KBM-7 (cell line): Measurements from ENCODE around the gene GALNT5.
A peak's percentile ranks its signal among the peaks of the same experiment; 100 is the strongest.
"Not testable (repeated sequence)": the region's sequence is repeated elsewhere in the genome, so short reads cannot be mapped to it uniquely, and the experiment has no call there.

ENCODE experiments used
- DNase-seq: peaks from one replicate; pipeline ENCODE4 v3.0.0-alpha.2; 2015
- in situ Hi-C: fragments of 300-500 bp; cut with MboI; formaldehyde crosslinking; loops from 2 replicates; pipeline ENCODE4 v1.14.3; 2020; ENCODE audit warnings: low sequenced_read_pairs, low pct_unique_long_range_greater_than_20kb, mixed read lengths

Gene GALNT5, protein sequence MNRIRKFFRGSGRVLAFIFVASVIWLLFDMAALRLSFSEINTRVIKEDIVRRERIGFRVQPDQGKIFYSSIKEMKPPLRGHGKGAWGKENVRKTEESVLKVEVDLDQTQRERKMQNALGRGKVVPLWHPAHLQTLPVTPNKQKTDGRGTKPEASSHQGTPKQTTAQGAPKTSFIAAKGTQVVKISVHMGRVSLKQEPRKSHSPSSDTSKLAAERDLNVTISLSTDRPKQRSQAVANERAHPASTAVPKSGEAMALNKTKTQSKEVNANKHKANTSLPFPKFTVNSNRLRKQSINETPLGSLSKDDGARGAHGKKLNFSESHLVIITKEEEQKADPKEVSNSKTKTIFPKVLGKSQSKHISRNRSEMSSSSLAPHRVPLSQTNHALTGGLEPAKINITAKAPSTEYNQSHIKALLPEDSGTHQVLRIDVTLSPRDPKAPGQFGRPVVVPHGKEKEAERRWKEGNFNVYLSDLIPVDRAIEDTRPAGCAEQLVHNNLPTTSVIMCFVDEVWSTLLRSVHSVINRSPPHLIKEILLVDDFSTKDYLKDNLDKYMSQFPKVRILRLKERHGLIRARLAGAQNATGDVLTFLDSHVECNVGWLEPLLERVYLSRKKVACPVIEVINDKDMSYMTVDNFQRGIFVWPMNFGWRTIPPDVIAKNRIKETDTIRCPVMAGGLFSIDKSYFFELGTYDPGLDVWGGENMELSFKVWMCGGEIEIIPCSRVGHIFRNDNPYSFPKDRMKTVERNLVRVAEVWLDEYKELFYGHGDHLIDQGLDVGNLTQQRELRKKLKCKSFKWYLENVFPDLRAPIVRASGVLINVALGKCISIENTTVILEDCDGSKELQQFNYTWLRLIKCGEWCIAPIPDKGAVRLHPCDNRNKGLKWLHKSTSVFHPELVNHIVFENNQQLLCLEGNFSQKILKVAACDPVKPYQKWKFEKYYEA

GRCh38 chr2:157257312-157258252, at the start of gene GALNT5:
GALNT5 (plus strand) TSS chr2:157257705; CDS start chr2:157258083, 378 bp downstream.
- in situ Hi-C loops: no loop called here
- no peak for DNase-seq

DNA sequence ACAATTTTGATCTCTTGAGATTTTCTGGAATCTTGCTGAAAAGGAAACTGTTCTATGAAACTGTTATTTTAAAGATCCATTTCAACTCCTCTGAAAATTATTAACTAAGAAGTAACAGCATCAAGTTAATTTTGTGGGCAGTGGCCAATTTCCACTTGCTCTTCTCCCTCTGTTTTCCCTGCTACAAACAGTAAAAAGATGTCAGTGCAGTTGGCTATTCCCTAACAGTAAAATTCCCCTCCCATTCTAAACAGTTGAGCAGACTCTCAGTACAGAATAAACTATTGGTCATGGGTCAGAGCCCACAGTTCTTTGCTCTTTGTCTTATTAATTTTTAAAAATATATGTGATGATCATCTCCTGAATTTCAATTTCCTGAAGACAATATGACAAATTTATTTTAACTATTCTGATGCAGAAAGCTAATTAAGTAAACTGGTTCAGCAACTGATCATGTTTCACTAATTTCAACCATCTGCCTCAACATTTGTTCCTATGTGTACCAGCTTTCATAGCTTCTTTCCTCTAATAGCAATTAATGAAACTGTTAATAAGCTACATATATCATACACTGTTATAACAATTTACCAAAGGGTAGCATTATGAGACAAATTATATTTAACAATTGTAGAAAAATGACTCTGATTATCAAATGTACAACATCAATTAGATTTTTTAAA, 41.1 kb upstream of the GALNT5 start:
- DNase-seq: no peak
- in situ Hi-C loops: no loop called here

GRCh38 chr2:157217409-157217808, 40.1 kb upstream of the GALNT5 start:
- no peak for DNase-seq
- in situ Hi-C loops: no loop called here

DNA sequence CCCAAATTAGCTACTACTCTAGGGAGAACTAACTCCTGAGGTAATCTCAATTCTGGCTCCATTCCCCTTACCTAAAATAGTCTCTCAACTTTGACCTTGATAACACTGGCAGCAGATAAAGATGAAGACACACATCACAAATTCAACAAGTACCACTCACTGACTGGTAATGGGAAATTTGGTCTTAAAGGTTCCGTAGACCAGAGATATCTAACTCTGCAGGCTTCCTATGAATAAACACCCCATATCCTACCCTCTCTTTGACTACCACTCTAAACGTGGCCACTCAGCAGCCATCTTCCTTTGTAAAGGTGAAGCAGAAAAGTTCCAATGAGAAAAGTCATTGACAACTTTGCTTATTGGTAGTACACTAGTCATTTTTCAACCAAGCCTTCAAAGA, 38.6 kb upstream of the GALNT5 start:
- DNase-seq: no peak
- in situ Hi-C loops: no loop called here

DNA sequence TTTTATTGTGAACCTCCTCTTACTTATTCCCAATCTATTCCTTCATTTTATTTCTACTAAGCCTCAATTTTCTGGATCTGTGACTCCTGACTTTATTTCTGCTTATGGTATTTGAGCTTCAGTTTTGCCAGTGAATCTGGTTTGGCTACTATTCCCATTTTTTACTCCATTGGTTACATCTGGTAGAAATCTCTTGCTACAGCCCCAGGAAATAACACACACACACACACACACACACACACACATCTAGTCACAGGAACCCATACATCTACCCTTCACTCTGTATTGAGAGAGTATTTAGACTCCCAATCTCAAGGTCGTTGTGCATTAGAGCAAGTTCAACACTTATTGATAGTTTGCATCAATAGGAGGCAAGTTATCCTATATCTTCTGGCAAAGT, 37.0 kb upstream of the GALNT5 start:
- in situ Hi-C loops: no loop called here
- no peak for DNase-seq

DNA sequence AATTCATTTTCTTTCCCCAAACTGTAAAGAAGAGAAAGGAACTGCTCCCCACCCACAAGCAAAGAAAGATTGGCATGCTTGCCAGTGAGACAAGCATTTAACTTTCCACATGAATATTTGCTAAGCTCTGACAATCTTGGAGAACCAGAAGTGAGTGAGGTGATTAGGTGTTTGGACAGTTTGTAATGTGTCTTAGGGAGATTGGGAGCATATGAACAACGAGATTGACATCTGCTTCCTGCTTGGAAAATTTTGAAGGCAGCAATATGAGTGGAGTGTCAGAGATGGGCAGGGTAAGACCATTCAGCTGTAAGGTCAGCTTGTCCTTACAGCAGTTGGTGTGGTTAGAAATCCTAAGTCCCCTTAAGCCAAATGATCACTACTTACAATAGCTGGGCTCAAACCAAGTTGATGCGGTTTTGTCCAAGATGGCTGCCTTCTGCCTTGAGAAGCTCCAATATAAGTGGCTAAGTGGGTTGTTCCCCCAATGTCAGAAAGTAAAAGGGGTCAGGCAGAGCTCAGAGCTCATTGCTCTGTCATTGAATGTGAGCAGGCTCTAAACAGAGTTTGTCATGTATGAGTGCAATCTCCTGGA, 36.0 kb upstream of the GALNT5 start:
- DNase-seq: no peak
- in situ Hi-C loops: no loop called here

GRCh38 chr2:157223624-157224205, 33.8 kb upstream of the GALNT5 start:
- no peak for DNase-seq
- in situ Hi-C loops: no loop called here

DNA sequence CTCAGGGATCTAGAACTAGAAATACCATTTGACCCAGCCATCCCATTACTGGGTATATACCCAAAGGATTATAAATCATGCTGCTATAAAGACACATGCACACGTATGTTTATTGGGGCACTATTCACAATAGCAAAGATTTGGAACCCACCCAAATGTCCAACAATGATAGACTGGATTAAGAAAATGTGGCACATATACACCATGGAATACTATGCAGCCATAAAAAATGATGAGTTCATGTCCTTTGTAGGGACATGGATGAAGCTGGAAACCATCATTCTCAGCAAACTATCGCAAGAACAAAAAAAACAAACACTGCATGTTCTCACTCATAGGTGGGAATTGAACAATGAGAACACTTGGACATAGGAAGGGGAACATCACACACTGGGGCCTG, 33.1 kb upstream of the GALNT5 start:
- DNase-seq, in situ Hi-C loops: not testable (repeated sequence)

- in situ Hi-C loops: no loop called here
- no peak for DNase-seq
Observed at GRCh38 chr2:157227592-157227991, 29.9 kb upstream of the GALNT5 start.

GRCh38 chr2:157228946-157229345, 28.6 kb upstream of the GALNT5 start:
- DNase-seq: peak; percentile 4
- in situ Hi-C loops: no loop called here

- no peak for DNase-seq
- in situ Hi-C loops: no loop called here
Observed at GRCh38 chr2:157229572-157229971, 27.9 kb upstream of the GALNT5 start.

DNA sequence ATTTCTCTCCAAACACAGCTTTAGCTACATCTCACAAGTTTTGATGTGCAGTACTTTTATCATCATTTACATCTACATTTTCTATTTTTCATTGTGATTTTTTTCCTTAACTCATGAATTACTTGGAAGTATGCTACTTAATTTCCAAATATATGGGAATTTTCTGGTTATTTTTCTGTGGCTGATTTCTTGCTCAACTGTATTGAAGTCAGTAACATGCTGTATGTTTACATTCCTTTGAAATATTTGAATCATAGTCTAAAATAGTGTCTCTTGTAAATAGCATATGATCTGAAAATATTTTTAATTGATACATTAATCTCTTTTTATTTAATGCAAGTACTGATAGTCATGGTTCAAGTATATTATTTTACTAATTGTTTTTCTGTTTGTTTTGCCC, 26.0 kb upstream of the GALNT5 start:
- in situ Hi-C loops: no loop called here

GRCh38 chr2:157233506-157233905, 24.0 kb upstream of the GALNT5 start:
- in situ Hi-C loops: no loop called here
- DNase-seq: no peak

More for the DNA sequence above, 26.0 kb upstream of the GALNT5 start:
- no peak for DNase-seq

GRCh38 chr2:157236404-157236803, 21.1 kb upstream of the GALNT5 start:
- in situ Hi-C loops: no loop called here
- no peak for DNase-seq

DNA sequence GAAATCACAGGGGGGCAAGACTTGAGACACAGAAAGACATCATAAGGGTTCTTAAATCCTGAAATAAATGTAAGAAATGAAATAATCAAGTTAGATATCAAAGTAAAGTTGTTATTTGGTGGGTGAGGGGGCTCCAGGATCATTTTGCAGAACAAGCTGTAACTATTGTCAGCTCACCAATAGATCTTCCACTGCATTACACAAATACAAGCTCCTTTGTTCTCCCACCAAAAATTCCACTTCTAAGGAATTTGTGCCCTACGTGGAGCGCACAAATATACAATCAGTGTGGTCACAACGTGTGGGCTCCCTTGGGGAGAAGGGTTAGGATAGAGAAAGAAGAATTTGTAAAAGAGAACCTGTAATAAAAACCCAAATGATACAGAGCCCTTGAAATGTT, 19.2 kb upstream of the GALNT5 start:
- in situ Hi-C loops: no loop called here
- DNase-seq: no peak

DNA sequence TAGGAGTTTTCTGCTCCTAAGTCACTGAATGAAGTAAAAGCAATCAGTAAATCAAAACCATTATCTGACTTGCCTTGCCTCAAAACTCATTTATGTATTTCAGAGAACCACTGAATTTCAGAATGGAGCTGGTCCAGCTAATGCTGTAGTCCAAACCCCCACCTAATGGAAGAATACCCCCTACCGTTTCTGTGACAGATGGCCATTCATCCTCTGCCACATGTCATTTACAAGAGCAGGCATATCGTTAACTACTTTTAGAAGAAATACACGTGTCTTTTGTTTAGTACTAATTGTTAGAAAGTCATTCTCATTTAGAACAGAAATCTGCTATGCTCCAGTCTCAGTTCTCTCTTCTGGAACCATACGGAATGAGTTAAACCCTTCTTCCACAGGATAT, 12.8 kb upstream of the GALNT5 start:
- DNase-seq: no peak
- in situ Hi-C loops: no loop called here

DNA sequence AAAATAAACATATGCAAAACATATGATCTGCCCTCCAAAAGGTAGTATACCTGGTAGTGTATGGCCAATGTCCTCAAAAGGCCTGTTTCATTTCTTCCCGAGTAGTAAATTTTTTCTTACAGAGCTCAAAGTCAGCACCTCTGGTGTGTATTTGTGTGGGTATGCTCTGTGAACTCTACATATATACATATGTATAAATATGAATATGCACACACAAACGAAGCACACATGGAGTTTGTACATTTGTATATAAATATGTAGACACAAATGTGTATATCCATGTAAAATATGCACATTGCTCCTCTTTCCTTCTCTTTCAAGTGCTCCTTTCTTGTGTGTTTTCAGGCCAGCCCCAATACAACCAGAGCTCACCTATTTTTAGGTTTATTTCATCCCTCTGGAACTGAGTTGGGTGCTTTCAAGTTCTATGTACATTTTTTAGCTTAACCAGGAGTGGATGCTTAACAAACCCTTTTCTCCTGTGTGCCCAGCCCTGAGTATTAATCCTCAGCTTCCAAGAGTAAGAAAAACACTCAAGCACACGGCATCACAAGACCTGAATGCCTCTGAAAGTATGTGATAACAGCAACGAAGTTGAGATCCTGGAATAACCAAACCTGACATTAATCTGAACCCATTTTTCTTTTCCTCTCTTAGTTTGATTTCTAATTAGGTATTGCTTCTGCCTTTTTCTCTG, 12.2 kb upstream of the GALNT5 start:
- DNase-seq: no peak
- in situ Hi-C loops: no loop called here
